H1 (cell line): ENCODE results near the gene MDC1. TPM values are rescaled to one million over a fixed set of nuclear protein-coding genes. Genes with fewer than 3 reads are reported as not detected.

ENCODE experiments used
- CTCF ChIA-PET: fragments of 300-600 bp; sonication (Branson Sonifier 250); formaldehyde crosslinking; loops from one replicate; lab custom pipeline; 2021; ENCODE audit not compliant: partially characterized antibody; lab: Charles Lee
- POLR2A ChIA-PET: fragments of 300-600 bp; sonication (Branson Sonifier 250); formaldehyde crosslinking; loops from one replicate; lab custom pipeline; 2021; ENCODE audit warnings: inconsistent platforms; ENCODE audit not compliant: partially characterized antibody; lab: Charles Lee
- DNase-seq, 2 experiments: peaks; one replicate each; pipeline versions ENCODE4 v3.0.0 to v3.0.0-alpha.2; 2010 to 2022; ENCODE audit warnings: low spot score in 2 of 2, low read depth in 1 of 2, mixed read lengths in 1 of 2
- FAIRE-seq: peaks from 2 replicates; lab custom pipeline; 2011; peaks lifted over from hg19 to GRCh38; lab: Jason Lieb, UNC
- H2AFZ ChIP-seq: 2 replicates; pipeline ENCODE4 v1.8.1; 2012; ENCODE audit warnings: low read length, inconsistent platforms
- H2AK5ac ChIP-seq: 2 replicates; pipeline ENCODE4 v1.6.1; 2013; ENCODE audit warnings: low read depth, low read length
- H2BK120ac ChIP-seq: replicated peaks from 2 replicates; pipeline ENCODE3; 2013; ENCODE audit warnings: low read depth, low read length, inconsistent platforms
- H2BK12ac ChIP-seq: 2 replicates; pipeline ENCODE4 v1.6.1; 2013; ENCODE audit warnings: low read depth, low read length
- H2BK15ac ChIP-seq: 2 replicates; pipeline ENCODE4 v1.6.1; 2013; ENCODE audit warnings: low read length
- H2BK20ac ChIP-seq: 2 replicates; pipeline ENCODE4 v1.6.1; 2013; ENCODE audit warnings: low read length
- H2BK5ac ChIP-seq: 2 replicates; pipeline ENCODE4 v1.6.1; 2013; ENCODE audit warnings: low read depth, low read length
- H3K14ac ChIP-seq: 2 replicates; pipeline ENCODE4 v1.6.1; 2013; ENCODE audit warnings: inconsistent platforms; ENCODE audit not compliant: insufficient read length
- H3K18ac ChIP-seq: 2 replicates; pipeline ENCODE4 v1.6.1; 2013; ENCODE audit warnings: low read length; ENCODE audit errors: extremely low read depth
- H3K23ac ChIP-seq: 2 replicates; pipeline ENCODE4 v1.6.1; 2013; ENCODE audit warnings: inconsistent platforms; ENCODE audit not compliant: insufficient read length
- H3K23me2 ChIP-seq: 2 replicates; pipeline ENCODE4 v1.6.1; 2013; ENCODE audit warnings: low read depth, low read length
- H3K27ac ChIP-seq: 2 replicates; pipeline ENCODE4 v1.6.1; 2011; ENCODE audit warnings: low read depth, low read length, inconsistent platforms
- H3K27me3 ChIP-seq, 4 experiments: replicated peaks in 1 of 4; 1 replicate in 1 of 4; 2 replicates in 3 of 4; pipeline versions ENCODE4 v1.6.1 to v1.8.1; 2011 to 2013; ENCODE audit warnings: low read length in 3 of 4, mild to moderate bottlenecking in 3 of 4, inconsistent platforms in 2 of 4, mixed read lengths in 2 of 4, moderate library complexity in 1 of 4; ENCODE audit not compliant: control insufficient read depth in 3 of 4, insufficient read depth in 3 of 4; ENCODE audit errors: extremely low read depth in 1 of 4
- H3K36me3 ChIP-seq, 4 experiments: 2 replicates each; pipeline versions ENCODE4 v1.6.1 to v1.8.1; 2011 to 2013; ENCODE audit warnings: mild to moderate bottlenecking in 4 of 4, low read length in 3 of 4, moderate library complexity in 2 of 4, control low read depth in 1 of 4, inconsistent platforms in 1 of 4; ENCODE audit not compliant: insufficient read depth in 4 of 4, control insufficient read depth in 2 of 4
- H3K4ac ChIP-seq: replicated peaks from 2 replicates; pipeline ENCODE3; 2013; ENCODE audit warnings: low read length, low read depth, mixed read lengths, inconsistent platforms; ENCODE audit not compliant: insufficient read length
- H3K4me1 ChIP-seq, 4 experiments: replicated peaks in 1 of 4; 1 replicate in 1 of 4; 2 replicates in 3 of 4; pipeline versions ENCODE4 v1.6.1 to v1.8.1; 2011 to 2013; ENCODE audit warnings: low read length in 3 of 4, inconsistent platforms in 2 of 4, mixed read lengths in 1 of 4; ENCODE audit not compliant: insufficient read depth in 4 of 4, control insufficient read depth in 3 of 4
- H3K4me2 ChIP-seq, 2 experiments: 2 replicates each; pipeline versions ENCODE4 v1.6.1 to v1.8.1; 2011 to 2013; ENCODE audit warnings: low read depth in 2 of 2, low read length in 2 of 2, control low read depth in 1 of 2, inconsistent platforms in 1 of 2, mild to moderate bottlenecking in 1 of 2; ENCODE audit not compliant: insufficient read depth in 1 of 2
- H3K4me3 ChIP-seq, 4 experiments: fragments of 200-600, 300-600 bp in 1 of 4; sonication (generic), shearing (Covaris generic), sonication (Bioruptor Twin) in 1 of 4; 2 replicates each; pipeline versions ENCODE4 v1.5.1 to v1.8.1; 2011 to 2016; ENCODE audit warnings: low read length in 4 of 4, low read depth in 3 of 4, control low read depth in 2 of 4, inconsistent platforms in 2 of 4, mild to moderate bottlenecking in 2 of 4, mixed read lengths in 1 of 4, moderate library complexity in 1 of 4; ENCODE audit not compliant: insufficient read depth in 2 of 4; ENCODE audit errors: extremely low read depth in 1 of 4
- H3K56ac ChIP-seq: replicated peaks from 2 replicates; pipeline ENCODE3; 2013; ENCODE audit warnings: low read depth, mild to moderate bottlenecking, mixed read lengths, low read length, inconsistent platforms; ENCODE audit not compliant: insufficient read length
- H3K79me1 ChIP-seq: 2 replicates; pipeline ENCODE4 v1.6.1; 2013; ENCODE audit warnings: low read depth, low read length, control low read depth
- H3K79me2 ChIP-seq, 2 experiments: 2 replicates each; pipeline versions ENCODE4 v1.6.1 to v1.8.1; 2012 to 2013; ENCODE audit warnings: low read length in 2 of 2, mild to moderate bottlenecking in 2 of 2, inconsistent platforms in 1 of 2; ENCODE audit not compliant: insufficient read depth in 2 of 2, control insufficient read depth in 1 of 2
- H3K9ac ChIP-seq, 4 experiments: replicated peaks in 1 of 4; 1 replicate in 1 of 4; 2 replicates in 3 of 4; pipeline versions ENCODE4 v1.6.1 to v1.8.1; 2011 to 2013; ENCODE audit warnings: low read depth in 3 of 4, low read length in 3 of 4, control low read depth in 2 of 4, mild to moderate bottlenecking in 2 of 4, moderate library complexity in 2 of 4, inconsistent platforms in 1 of 4; ENCODE audit errors: extremely low read depth in 1 of 4
- H3K9me3 ChIP-seq, 2 experiments: 2 replicates each; pipeline versions ENCODE4 v1.6.1 to v1.8.1; 2012 to 2013; ENCODE audit warnings: mild to moderate bottlenecking in 2 of 2, moderate library complexity in 2 of 2, control low read depth in 1 of 2, inconsistent platforms in 1 of 2, low read depth in 1 of 2, low read length in 1 of 2, mixed read lengths in 1 of 2; ENCODE audit not compliant: insufficient read depth in 2 of 2
- H4K20me1 ChIP-seq, 2 experiments: replicated peaks in 1 of 2; 2 replicates each; pipeline versions ENCODE3 to v1.8.1; 2011 to 2013; ENCODE audit warnings: inconsistent platforms in 2 of 2, low read length in 2 of 2, mild to moderate bottlenecking in 1 of 2; ENCODE audit not compliant: insufficient read depth in 2 of 2, control insufficient read depth in 1 of 2
- H4K5ac ChIP-seq: 2 replicates; pipeline ENCODE4 v1.6.1; 2013; ENCODE audit warnings: low read length, low read depth, mixed read lengths, inconsistent platforms; ENCODE audit not compliant: insufficient read length
- H4K8ac ChIP-seq: 2 replicates; pipeline ENCODE4 v1.8.0; 2013; ENCODE audit warnings: mild to moderate bottlenecking, moderate library complexity, low read length, inconsistent platforms; ENCODE audit not compliant: insufficient read depth; ENCODE audit errors: extremely low read depth
- H4K91ac ChIP-seq: replicated peaks from 2 replicates; pipeline ENCODE3; 2013; ENCODE audit warnings: low read length, mixed read lengths, inconsistent platforms; ENCODE audit not compliant: insufficient read length
- EGR1 ChIP-seq: IDR thresholded peaks from 2 replicates; pipeline ENCODE4 v1.6.1; 2011; ENCODE audit warnings: low read depth, low read length, borderline replicate concordance
- SAP30 ChIP-seq: fragments of 300-600 bp; sonication (generic); IDR thresholded peaks from 2 replicates; pipeline ENCODE4 v1.7.1; 2012; ENCODE audit warnings: low read length, moderate library complexity, mild to moderate bottlenecking, inconsistent platforms; ENCODE audit not compliant: insufficient read depth, insufficient replicate concordance
- WGBS, 2 experiments: shearing (Covaris generic) in 1 of 2; methylation state at CpG; one replicate each; pipeline versions ENCODE4 v1.1.6 to v1.1.7; 2013 to 2015; ENCODE audit warnings: low lambda C conversion rate in 2 of 2, mixed read lengths in 2 of 2, inconsistent platforms in 1 of 2, low coverage in 1 of 2, missing lambda C conversion rate in 1 of 2; ENCODE audit not compliant: insufficient replicate concordance in 2 of 2, insufficient coverage in 1 of 2, insufficient read length in 1 of 2; ENCODE audit errors: extremely low coverage in 1 of 2, missing lambda C conversion rate in 1 of 2; 5-methylcytosine and 5-hydroxymethylcytosine counted together
- polyA plus RNA-seq, 7 experiments: library from polyadenylated mRNA; depleted of rRNA in 3 of 7; stranded (reverse) in 5 of 7; unstranded in 2 of 7; fragments of >200 nt in 5 of 7; fragments of 200-250 nt in 2 of 7; gene quantifications; 1 replicate in 5 of 7; 2 replicates in 1 of 7; 4 replicates in 1 of 7; pipeline versions ENCODE4 v1.2.1 to v1.2.3, GENCODE V29; 2011 to 2013; ENCODE audit warnings: missing spikeins in 2 of 7, mixed read lengths in 2 of 7
- total RNA-seq: library from RNA; stranded (reverse); fragmentation: NEBNext Ultra II Directional; extraction: Animal tissue kit (Norgen Biotek cat#: 25700); gene quantifications from 2 replicates; pipeline ENCODE4 v1.2.1, GENCODE V29; 2021

The MDC1 gene
- total and polyA plus RNA-seq, 2 of the 8 experiments (the other 6 are each of a cell fraction or from before 2014, with no cell fraction given), result 29.9 to 81.1 TPM

DNA sequence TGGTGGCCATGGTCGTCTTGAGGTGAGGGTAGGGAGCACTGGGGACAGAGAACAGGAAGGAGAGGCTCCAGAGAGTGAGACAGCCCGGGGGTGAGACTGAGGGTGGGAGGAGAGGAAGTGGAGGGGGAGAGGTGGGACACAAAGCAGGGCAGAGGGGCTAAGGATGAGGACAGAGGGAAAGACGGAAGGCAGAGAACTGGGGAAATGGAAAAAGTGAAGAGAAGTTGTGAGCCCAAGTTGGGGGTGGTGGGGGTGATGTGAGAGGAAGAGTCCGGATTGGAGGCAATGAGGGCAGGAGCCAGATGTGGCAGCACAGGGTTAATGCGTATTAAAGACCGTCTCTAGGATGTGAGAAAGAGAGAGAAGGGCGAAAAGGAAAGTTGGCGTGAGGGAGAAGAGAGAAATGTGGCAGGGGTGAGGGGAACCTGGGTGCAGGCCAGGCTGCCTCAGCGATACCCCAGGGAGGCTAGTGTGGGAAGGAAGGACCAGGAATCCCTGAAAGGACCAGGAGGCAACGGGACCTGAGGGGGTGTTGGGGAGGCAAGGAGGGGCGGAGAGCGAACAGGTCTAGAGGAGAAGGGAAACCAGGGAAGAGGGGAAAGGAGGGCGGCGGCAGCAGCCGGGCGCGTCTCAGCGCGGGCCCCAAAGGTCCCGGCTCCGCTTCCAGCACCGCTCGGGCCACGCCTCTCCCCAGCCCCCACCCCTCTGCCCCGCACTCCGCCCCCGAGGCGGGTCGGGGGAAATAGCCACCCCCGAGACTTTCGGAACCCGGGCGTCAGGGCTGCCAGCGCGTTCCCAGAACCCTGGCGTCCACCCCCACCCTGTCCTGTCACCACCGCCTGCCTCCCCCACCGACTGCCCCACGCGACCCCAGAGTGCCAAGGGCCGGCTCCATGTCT is 30.8 kb downstream of the MDC1 start, which contains the start of gene PPP1R18:
Gene PPP1R18, minus strand, starts transcription at position 637 of the 899 bp plus-strand sequence. Its CDS starts 627 bp downstream, at position 10.
- Histone ChIP-seq H3K79me1 (peaks cover 4% of the 10 kb centered on the region; the same call in 1 of the 2 replicates), H2BK15ac (peak within 1 kb of the TSS; percentile 46; the same call in 1 of the 2 replicates), H2AK5ac (no peak within 1 kb of the TSS; the same call in 1 of the 2 replicates), H4K20me1 (peaks cover 3 to 5% of the 10 kb centered on the region in 2 experiments), H2BK20ac (0 out of 2 replicates have a peak within 1 kb of the TSS, but pooled peaks have one; percentile 72), H3K4ac (peak within 1 kb of the TSS; percentile 75), H3K79me2 (peaks cover 0 to 18% of the 10 kb centered on the region in 2 experiments; a peak in 3 of 4 replicates), H3K27me3 (no peaks in the 10 kb centered on the region), H2BK5ac (peak within 1 kb of the TSS; percentile 78; the same call in 1 of the 2 replicates), H2BK12ac (0 out of 2 replicates have a peak within 1 kb of the TSS, but pooled peaks have one; percentile 90), H3K18ac (peak within 1 kb of the TSS; percentile 93), H4K8ac (peak within 1 kb of the TSS; percentile 37), H3K56ac (peak within 1 kb of the TSS; percentile 79), H3K9me3 (no peaks in the 10 kb centered on the region), H4K91ac (peak within 1 kb of the TSS; percentile 85), H4K5ac (peak within 1 kb of the TSS; percentile 75), H3K36me3 (no peaks in the 10 kb centered on the region; a peak in 1 of 8 replicates), H3K23me2 (peaks cover 15% of the 10 kb centered on the region), H3K14ac (no peak within 1 kb of the TSS), H3K4me1 (peaks cover 7 to 49% (median 31%) of the 10 kb centered on the region in 4 experiments), H2BK120ac (no peak within 1 kb of the TSS), H3K4me3 (peak within 1 kb of the TSS; percentile 49 to 97 (median 80)), H3K4me2 (peak within 1 kb of the TSS; percentile 96 to 98), H3K27ac (peak within 1 kb of the TSS; percentile 35; the same call in 1 of the 2 replicates), H3K9ac (peak within 1 kb of the TSS; percentile 39 to 59 (median 50)), H3K23ac (no peak within 1 kb of the TSS), H2AFZ (no peak within 1 kb of the TSS)
- no peak for DNase-seq
- POLR2A ChIA-PET, result interaction anchor here (0.6 to 18.7 kb wide), 6 partner anchors 8 to 38 kb away, joined by 3 to 388 read pairs (median 4); partner anchors contain the start of genes MDC1 and TUBB
- WGBS, 2 experiments, result 7% methylated on average over 16 of the region's 41 CpGs; no CpG with 5 or more reads in 1 of the 2 experiments
- no peak for FAIRE-seq
- CTCF ChIA-PET, result interaction anchor here (1.2 to 11.0 kb wide), 7 partner anchors 10 to 89 kb away, joined by 3 to 147 read pairs (median 10); partner anchors contain the start of gene DHX16
- TF ChIP-seq EGR1 (no peak), SAP30 (peak; percentile 30)
